CD4-positive, alpha-beta T cell treated with Interleukin-4 for 1 hour (primary cell): ENCODE results near the gene GMFB.
"Not testable (repeated sequence)": the region's sequence is repeated elsewhere in the genome, so short reads cannot be mapped to it uniquely, and the experiment has no call there.

Source experiments
- DNase-seq, 2 donors: peaks; one replicate each; pipeline ENCODE4 v3.0.0-alpha.2; 2020 to 2022

GMFB gene

DNA sequence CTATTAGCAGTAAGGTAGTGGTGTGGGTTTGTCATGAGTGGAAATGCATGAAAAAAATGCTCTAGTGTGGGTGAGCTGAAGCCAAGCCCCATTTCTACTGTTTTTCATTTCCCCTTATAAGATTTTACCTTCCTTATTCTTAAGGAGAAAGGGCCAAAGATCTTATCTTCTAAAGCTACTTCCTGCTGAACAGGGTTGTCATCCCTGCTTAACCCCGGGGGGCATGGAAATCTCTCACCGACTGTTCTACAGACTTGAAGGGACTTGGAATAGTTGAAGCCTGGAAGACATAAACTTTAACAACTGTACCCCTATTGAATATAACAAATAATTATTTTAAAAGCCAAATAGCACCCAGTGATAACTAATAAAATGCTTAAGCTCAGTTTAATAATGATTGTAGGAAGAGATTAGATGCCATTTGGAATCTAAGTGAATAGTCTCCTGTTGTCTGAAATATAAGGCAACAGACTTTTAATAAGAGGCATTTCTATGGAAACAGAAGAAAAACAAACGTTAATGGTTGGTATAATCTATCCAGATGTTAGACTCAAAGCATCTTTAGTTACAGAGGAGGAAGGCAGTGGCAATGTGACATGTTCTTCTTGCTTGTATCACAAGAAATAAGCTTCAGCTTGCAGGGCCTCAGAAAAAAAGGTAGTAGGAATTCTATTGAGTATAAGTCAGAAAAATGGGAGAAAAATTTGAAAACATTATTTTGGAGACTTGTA is 1.8 kb upstream of the GMFB start:
- DNase-seq: no peak

- DNase-seq: no peak
Observed at GRCh38 chr14:54489731-54490444, 1.1 kb upstream of the GMFB start.

GRCh38 chr14:54489318-54489683 is 521 bp upstream of the GMFB start:
- DNase-seq: no peak

GRCh38 chr14:54488318-54488645 is 498 bp downstream of the GMFB start:
- no peak for DNase-seq

DNA sequence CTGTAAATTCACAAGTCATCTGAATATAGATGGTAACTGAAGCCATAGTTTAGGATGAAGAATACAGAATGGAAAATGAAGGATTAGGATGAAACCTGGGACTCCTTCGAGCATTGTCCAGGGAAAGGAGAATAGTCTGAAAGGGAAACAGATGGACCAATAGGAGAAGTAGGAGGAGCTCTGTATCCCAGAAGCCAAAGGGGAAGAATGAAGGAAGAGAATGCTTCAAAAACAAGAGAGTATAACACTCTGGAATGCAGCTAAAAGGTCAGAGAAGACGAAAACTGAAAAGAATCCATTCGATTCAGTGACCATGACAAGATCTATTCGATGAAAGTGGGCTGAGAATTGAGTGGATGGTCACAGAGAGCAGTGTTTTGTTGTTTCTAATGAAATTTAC is 1.0 kb downstream of the GMFB start:
- DNase-seq: no peak

GRCh38 chr14:54486685-54487084 is 2.1 kb downstream of the GMFB start:
- DNase-seq: no peak

DNA sequence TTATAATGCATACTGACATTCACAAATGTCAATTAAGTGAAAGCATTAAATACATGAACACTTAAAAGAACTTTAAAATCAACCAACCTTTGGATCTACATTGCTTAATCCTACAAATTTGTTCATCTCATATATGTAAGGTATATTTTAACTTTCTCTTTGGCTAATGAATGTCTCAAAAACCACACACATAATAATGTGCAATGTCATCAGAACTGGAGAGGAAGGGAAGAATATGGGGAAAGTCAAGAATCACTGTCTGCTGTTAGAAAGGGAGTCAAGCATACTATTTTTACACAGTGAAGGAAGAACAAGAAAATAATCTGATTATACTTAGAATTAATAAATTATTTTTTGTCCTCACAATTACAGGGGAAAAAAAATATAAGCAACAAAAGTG is 4.9 kb downstream of the GMFB start:
- no peak for DNase-seq

DNA sequence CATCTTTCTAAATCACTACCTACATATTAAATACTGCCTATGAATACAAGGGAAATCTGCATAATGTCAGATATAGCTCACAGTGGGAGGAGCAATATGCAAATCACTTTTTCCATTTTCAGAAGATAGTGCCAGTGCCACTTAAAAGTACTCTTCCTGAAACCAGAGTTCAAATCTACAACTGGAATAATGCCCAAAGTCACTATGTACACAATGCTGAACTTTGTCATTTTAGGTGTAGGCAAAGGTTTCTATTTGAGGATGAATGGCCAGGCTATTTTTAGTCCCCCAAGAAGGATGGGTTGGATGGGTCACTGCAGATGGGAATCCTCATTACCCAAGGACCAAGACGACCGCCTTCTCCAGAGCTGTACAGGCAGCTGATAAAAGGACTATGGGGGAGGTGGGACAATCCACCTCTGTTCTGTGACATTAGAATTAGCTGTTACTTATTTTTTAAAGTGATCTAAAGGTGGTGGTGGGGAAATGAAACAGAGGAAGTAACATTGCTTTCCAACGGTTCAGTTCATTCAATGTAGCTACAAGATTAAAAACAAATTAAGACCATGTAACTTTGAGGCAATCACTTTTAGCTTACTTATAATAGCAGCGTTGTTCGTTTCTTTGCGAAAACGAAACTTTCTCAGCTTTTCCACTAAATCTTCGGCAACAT is 5.6 kb downstream of the GMFB start:
- no peak for DNase-seq

DNA sequence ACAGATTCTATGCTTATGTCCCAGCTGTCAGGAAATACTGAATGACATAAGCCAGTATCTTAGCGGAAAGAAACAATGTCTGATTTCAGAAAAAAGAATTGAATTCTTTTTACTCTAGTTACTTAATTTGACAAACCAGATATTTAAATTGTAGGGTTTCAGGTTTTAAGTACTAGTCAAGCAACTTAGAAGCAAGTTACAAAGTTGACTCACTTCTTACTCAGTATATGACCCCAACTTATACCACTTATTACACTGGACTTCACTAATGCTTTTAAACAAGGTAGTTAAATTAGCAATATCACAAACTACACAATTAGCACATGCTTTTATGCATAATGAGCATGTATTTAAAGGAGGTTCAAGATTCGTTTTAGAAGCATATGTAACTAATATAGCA is 7.1 kb downstream of the GMFB start:
- no peak for DNase-seq

DNA sequence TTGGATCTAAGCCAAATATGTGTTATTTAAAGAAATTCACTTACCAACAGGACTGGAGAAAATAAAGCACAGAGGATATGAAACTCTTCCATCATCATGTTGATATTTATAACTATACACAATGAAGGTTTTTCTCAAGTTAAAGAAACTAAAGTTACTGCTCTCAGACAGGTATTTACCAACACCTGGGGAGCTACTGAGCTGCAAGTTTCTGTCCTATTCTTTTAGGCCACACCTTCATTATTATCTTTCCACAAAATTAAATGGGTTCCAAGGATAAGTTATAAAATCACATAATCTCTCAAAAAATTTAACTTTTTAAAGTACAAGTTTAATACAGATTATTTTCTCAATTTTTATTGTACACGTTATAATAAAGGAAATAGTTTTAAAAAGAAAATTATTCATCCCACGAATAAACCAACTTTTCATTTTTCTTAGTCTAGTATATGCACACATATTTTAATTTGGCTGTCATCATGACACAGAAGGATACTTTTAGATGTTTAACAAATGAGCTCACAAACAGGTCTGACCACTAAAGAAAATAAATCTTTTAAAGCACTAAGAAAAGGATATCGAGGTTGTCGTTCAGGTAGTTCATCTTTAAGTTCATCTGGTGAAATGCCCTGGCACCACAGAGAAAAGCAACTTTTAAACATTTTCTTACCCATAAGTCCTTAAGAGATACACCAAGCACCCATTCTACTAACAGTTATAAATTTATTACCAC is 7.8 kb downstream of the GMFB start:
- no peak for DNase-seq

- DNase-seq: no peak
Observed at GRCh38 chr14:54478636-54479215, 10.1 kb downstream of the GMFB start.

GRCh38 chr14:54475911-54476310 is 12.9 kb downstream of the GMFB start:
- no peak for DNase-seq

GRCh38 chr14:54475187-54475899 is 13.4 kb downstream of the GMFB start:
- no peak for DNase-seq

- no peak for DNase-seq
Observed at GRCh38 chr14:54474232-54474793, 14.5 kb downstream of the GMFB start.

- no peak for DNase-seq
Observed at GRCh38 chr14:54472315-54472714, 16.5 kb downstream of the GMFB start.

DNA sequence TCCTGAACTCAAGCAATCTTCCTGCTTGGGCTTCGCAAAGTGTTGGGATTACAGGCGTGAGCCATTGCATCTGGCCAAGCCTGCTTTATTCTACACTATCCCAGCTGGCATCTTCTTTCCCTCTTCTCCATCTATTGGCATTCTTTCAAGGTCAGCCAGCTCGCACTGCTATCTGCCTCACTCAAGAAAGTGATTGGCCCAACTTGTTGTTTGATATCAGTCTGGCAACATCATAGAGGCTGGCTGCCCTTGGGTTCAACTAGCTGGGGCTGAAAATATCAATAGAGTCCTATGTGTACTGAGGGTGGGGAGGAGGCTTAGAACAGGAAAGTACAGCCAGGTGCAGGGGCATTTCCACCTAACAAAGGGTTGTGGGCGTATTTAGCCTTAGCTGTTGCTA is 17.1 kb downstream of the GMFB start:
- DNase-seq: no peak

- no peak for DNase-seq
Observed at GRCh38 chr14:54470701-54471100, 18.1 kb downstream of the GMFB start.

GRCh38 chr14:54467280-54467679 is 21.5 kb downstream of the GMFB start:
- no peak for DNase-seq

GRCh38 chr14:54465654-54466053 is 23.1 kb downstream of the GMFB start:
- DNase-seq: no peak

DNA sequence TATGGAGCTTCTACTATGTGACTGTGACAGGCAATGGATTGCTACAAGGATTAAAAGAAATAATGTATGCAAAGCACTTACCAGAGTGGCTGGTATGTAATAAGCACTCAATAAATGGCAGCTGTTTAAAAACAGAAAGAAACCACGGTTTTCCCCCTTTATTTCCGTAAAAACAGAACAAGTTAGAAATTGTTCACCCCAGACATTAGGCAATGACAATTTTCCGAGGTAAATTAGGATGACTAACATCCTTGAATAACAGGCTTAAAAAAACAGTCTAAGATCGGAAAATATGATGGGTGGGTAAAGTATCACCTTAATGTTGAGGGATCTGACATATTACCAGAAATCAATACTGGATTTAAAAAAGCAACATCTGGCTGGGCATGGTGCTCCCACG is 26.7 kb downstream of the GMFB start:
- no peak for DNase-seq

- no peak for DNase-seq
Observed at GRCh38 chr14:54459106-54459505, 29.7 kb downstream of the GMFB start.

DNA sequence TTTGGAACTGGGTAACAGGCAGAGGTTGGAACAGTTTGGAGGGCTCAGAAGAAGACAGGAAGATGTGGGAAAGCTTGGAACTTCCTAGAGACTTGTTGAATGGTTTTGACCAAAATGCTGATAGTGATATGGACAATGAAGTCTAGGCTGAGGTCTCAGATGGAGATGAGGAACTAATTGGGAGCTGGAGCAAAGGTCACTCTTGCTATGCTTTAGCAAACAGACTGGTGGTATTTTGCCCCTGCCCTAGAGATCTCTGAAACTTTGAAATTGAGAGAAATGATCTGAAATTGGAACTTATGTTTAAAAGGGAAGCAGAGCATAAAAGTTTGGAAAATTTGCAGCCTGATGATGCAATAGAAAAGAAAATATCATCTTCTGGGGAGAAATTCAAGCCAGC is 30.2 kb downstream of the GMFB start:
- not testable (repeated sequence) for DNase-seq
